ENCODE data around the gene NR2F6. TPM values are rescaled to one million over a fixed set of nuclear protein-coding genes. Genes with fewer than 3 reads are reported as not detected.

The NR2F6 gene
- 100 to 1,000 TPM; 129 to 195 TPM for total RNA-seq

DNA sequence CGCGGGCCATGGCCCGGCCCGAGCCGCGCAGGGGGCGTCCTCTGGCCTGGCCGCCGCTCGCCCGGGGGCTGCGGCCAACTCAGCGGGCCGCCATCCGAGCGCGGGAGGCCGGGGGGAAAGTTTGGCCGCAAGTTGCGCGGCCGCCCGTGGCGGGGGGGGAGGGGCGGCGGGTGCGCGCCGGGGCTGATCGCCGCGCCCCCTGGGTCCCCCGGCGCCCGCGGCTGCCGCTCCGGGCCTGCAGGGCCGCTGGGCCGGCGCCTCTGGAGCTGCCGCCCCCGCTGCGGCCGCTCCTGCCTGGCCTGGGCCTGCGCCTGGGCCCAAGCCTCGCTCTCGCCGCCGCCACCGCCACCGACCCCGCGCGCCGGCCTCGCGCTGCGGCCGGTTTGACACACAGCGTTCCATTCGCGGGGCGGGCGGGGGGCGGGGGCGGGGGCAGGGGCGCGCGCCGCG, at the start of gene NR2F6:
Gene NR2F6 (minus strand): TSS at position 385 of the 450 bp plus-strand sequence. CDS start 699 bp downstream, outside the sequence.
- Histone ChIP-seq H3K9ac (ENCODE audit: low read depth in 2 of 2, low read length in 2 of 2) (peak within 1 kb of the TSS; percentile 85 to 95), H3K9me3 (no peaks in the 10 kb centered on the region), H3K4me1 (peaks cover 38% of the 10 kb centered on the region), H3K4me3 (peak within 1 kb of the TSS; percentile 80), H3K27me3 (no peaks in the 10 kb centered on the region), H3K36me3 (no peaks in the 10 kb centered on the region), H3K27ac (peak within 1 kb of the TSS; percentile 93)
- no peak for DNase-seq
- intact Hi-C loops (cut with DNase I) = no loop called here
- TF ChIP-seq, protein P1, sequence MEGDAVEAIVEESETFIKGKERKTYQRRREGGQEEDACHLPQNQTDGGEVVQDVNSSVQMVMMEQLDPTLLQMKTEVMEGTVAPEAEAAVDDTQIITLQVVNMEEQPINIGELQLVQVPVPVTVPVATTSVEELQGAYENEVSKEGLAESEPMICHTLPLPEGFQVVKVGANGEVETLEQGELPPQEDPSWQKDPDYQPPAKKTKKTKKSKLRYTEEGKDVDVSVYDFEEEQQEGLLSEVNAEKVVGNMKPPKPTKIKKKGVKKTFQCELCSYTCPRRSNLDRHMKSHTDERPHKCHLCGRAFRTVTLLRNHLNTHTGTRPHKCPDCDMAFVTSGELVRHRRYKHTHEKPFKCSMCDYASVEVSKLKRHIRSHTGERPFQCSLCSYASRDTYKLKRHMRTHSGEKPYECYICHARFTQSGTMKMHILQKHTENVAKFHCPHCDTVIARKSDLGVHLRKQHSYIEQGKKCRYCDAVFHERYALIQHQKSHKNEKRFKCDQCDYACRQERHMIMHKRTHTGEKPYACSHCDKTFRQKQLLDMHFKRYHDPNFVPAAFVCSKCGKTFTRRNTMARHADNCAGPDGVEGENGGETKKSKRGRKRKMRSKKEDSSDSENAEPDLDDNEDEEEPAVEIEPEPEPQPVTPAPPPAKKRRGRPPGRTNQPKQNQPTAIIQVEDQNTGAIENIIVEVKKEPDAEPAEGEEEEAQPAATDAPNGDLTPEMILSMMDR (IDR thresholded peaks at IDR 0.05) = no peak

DNA sequence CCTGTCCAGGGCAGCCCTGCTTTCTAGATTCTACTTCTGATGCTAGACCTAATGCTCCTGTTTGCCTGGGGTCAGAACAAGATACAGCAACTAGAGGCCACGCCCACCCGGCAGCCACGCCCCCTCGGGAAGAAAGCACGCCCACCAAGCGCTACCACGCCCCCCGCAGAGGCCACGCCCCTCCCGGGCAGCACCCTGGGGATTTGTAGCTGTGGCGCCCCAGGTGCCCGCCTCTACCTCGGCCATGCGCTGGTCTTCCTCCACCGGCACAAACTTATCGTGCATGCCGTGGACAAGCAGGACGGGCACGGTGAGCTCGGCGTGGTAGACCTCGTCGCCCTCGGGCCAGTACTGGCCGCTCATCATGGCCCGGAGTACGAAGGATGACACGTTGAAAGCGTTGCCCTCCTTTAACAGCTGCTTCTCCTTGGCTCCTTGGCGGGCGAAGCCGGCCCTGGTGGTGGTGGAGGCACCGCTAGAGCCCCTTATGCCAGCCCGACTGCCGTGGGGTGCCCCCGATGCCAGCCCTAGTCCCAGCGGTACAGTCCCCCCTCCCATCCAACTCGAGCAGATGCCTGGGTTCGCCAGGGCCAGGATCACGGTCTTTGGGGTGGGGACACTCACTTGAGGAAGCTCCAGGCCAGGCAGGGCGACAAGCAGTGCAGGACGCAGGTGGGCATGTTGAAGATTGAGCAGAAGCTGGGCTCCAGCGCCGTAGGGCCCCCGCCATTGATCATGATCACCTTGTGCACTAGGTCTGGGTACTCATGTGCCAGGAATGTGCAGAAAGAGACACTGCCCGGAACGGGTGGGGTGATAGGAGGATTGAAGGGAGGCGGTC, 48.6 kb upstream of the NR2F6 start:
- Histone ChIP-seq H3K9me3 (no peaks in the 10 kb centered on the region), H3K4me3 (no peak overlapping the region), H3K9ac (ENCODE audit: low read depth in 2 of 2, low read length in 2 of 2) (peak overlapping the region in 1 of 2 donors; percentile 24), H3K36me3 (no peaks in the 10 kb centered on the region), H3K27ac (no peak overlapping the region), H3K27me3 (no peaks in the 10 kb centered on the region), H3K4me1 (no peaks in the 10 kb centered on the region)
- peak; percentile 62 for DNase-seq
- intact Hi-C loops (cut with DNase I) = loop anchor here (5.0 to 10.0 kb wide), 2 partner anchors 93 to 171 kb away; partner anchors contain the start of gene NXNL1
- TF ChIP-seq, protein P1 (IDR thresholded peaks at IDR 0.05) = no peak

DNA sequence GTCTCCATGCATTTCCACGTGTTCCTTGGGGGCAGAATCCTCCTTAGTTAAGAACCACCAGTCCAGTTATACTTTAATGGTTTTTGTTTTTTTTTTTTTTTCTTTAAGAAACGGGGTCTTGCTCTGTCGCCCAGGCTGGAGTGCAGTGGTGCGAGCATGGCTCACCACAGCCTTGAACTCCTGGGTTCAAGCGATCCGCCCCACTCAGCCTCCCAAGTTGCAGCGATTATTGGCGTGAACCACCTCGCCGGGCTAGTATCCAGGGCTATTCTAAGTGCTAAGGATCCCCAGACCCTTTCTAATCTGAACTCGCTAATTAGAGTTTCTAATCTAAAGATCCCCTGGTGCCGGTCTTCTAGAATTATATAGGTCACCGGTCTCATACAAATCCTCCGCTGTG, 47.9 kb upstream of the NR2F6 start:
- TF ChIP-seq, protein P1 (IDR thresholded peaks at IDR 0.05) = no peak
- peak overlapping the region in 1 of 2 donors; percentile 24 for H3K9ac ChIP-seq (ENCODE audit: low read depth in 2 of 2, low read length in 2 of 2)
- no peaks in the 10 kb centered on the region for H3K4me1 ChIP-seq
- DNase-seq = no peak
- intact Hi-C loops (cut with DNase I) = loop anchor here (5.0 to 10.0 kb wide), 2 partner anchors 94 to 171 kb away; partner anchors contain the start of gene NXNL1
- no peaks in the 10 kb centered on the region for H3K36me3 ChIP-seq
- no peak overlapping the region for H3K4me3 ChIP-seq
- H3K27me3 ChIP-seq = no peaks in the 10 kb centered on the region
- no peaks in the 10 kb centered on the region for H3K9me3 ChIP-seq
- H3K27ac ChIP-seq = no peak overlapping the region

DNA sequence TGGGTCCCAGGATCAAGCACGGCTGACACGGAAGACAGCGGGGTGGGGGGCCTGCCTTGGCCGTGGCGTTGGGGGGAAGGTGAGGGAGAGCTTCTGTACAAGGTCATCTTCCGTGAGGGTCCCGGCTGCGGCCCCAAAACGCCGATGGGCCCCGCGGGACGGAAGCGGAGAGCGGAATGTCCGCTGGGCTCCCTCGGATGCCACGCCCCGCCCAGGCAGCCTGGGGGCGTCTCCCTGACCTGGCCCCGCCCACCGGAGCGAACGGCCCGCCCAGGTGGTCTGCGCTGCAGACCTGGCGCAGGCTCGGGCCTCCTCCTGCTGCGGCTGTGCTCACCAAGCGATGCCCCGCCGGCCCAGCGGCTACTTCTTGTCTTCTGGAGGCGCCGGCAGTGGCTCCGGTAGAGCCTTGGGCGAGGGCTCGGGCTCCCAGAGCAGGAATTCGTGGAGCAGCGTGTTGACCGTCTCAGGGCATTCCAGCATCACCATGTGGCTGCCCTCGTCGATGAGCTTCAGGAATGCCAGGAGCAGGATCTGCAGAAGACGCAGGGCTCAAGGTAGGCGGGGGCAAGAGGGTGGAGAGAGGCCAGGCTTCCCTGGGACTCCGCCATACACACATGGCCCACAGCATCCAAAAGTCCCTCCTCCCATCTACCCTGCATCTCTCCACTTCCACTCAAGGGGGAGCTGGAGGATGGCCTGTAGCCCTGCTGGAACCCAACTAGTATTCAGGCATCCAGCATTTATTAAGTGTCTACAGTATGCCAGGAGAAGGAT, 46.8 kb upstream of the NR2F6 start:
- H3K9ac ChIP-seq (ENCODE audit: low read depth in 2 of 2, low read length in 2 of 2) = peak overlapping the region; percentile 40 to 87
- intact Hi-C loops (cut with DNase I) = loop anchor here (5.0 to 10.0 kb wide), 2 partner anchors 95 to 172 kb away; partner anchors contain the start of gene NXNL1
- DNase-seq = peak; percentile 87

DNA sequence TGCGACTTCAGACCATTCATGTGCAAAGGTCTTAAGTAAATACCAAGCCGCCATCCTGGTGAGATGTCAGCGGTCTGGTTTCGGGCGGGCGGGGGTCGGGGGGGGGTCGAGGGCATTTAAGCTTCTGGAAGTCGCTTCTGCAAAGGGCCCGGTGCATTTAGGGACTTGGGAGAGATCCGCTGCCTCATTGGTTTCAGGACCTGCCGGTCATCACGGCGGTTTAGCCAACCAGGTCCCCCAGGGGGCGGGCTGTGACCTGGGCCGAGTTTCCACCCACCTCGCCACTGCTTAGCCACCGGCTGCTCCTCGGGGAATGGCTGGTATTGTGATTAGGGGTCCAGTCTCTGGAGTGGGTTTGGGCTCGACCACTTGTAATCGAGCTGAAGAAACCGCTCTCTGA, 43.8 kb upstream of the NR2F6 start:
- TF ChIP-seq, protein P1 (IDR thresholded peaks at IDR 0.05) = no peak
- peak; percentile 68 for DNase-seq
- intact Hi-C loops (cut with DNase I) = no loop called here
- Histone ChIP-seq H3K4me3 (no peak overlapping the region), H3K27me3 (no peaks in the 10 kb centered on the region), H3K9me3 (no peaks in the 10 kb centered on the region), H3K4me1 (no peaks in the 10 kb centered on the region), H3K36me3 (no peaks in the 10 kb centered on the region), H3K27ac (no peak overlapping the region), H3K9ac (ENCODE audit: low read depth in 2 of 2, low read length in 2 of 2) (no peak overlapping the region)

More for the DNA sequence above, 46.8 kb upstream of the NR2F6 start:
- TF ChIP-seq, protein P1 (IDR thresholded peaks at IDR 0.05) = peak; percentile 70
- H3K36me3 ChIP-seq = no peaks in the 10 kb centered on the region
- peak overlapping the region; percentile 63 for H3K4me3 ChIP-seq
- no peaks in the 10 kb centered on the region for H3K27me3 ChIP-seq
- H3K27ac ChIP-seq = peak overlapping the region; percentile 54
- H3K4me1 ChIP-seq = no peaks in the 10 kb centered on the region
- H3K9me3 ChIP-seq = no peaks in the 10 kb centered on the region
